Sigmoid colon (tissue), 7 donors: Measurements from ENCODE around the gene ERFE. TPM values are rescaled to one million over a fixed set of nuclear protein-coding genes. Genes with fewer than 3 reads are reported as not detected.
A peak's percentile ranks its signal among the peaks of the same experiment; 100 is the strongest.
"Not testable (repeated sequence)": the region's sequence is repeated elsewhere in the genome, so short reads cannot be mapped to it uniquely, and the experiment has no call there.

Source experiments
- DNase-seq: peaks from one replicate; pipeline ENCODE4 v3.0.0-alpha.2; 2019
- H3K27ac ChIP-seq, 4 donors: fragments of 200-600 bp; sonication (generic); one replicate each; pipeline ENCODE4 v1.5.1; 2016 to 2019; ENCODE audit warnings: mild to moderate bottlenecking in 1 of 4
- H3K27me3 ChIP-seq, 3 donors: fragments of 200-600 bp; sonication (generic); one replicate each; pipeline ENCODE4 v1.5.1; 2019; ENCODE audit warnings: mild to moderate bottlenecking in 1 of 3
- H3K36me3 ChIP-seq, 4 donors: fragments of 200-600 bp; sonication (generic); one replicate each; pipeline ENCODE4 v1.5.1; 2016 to 2019
- H3K4me1 ChIP-seq, 4 donors: fragments of 200-600 bp; sonication (generic); one replicate each; pipeline ENCODE4 v1.5.1; 2017 to 2019
- H3K4me3 ChIP-seq, 4 donors: fragments of 200-600 bp; sonication (generic); one replicate each; pipeline ENCODE4 v1.5.1; 2017 to 2019; ENCODE audit warnings: mild to moderate bottlenecking in 2 of 4, moderate library complexity in 1 of 4
- H3K9me3 ChIP-seq, 4 donors: fragments of 200-600 bp in 3 of 4; sonication (generic) in 3 of 4; one replicate each; pipeline versions ENCODE4 v1.5.1 to v1.6.1; 2013 to 2019
- CTCF ChIP-seq, 4 experiments: fragments of 450-650 bp in 3 of 4; fragments of 200-600 bp in 1 of 4; IDR thresholded peaks; one replicate each; pipeline ENCODE4 v1.5.1; 2016 to 2019; ENCODE audit warnings: antibody characterized with exemption in 4 of 4, mild to moderate bottlenecking in 3 of 4, moderate library complexity in 2 of 4
- EP300 ChIP-seq, 4 donors: sonication (generic); formaldehyde crosslinking; IDR thresholded peaks; one replicate each; pipeline ENCODE4 v1.6.1; 2017; ENCODE audit warnings: antibody characterized with exemption in 4 of 4
- POLR2A ChIP-seq, 2 donors: fragments of 450-650 bp; IDR thresholded peaks; one replicate each; pipeline ENCODE4 v1.6.1; 2016; ENCODE audit warnings: antibody characterized with exemption in 2 of 2, mild to moderate bottlenecking in 2 of 2, moderate library complexity in 2 of 2
- POLR2AphosphoS5 ChIP-seq, 4 donors: sonication (generic); formaldehyde crosslinking; IDR thresholded peaks; one replicate each; pipeline ENCODE4 v1.6.1; 2017; ENCODE audit warnings: antibody characterized with exemption in 4 of 4
- WGBS, 2 donors: extraction: QIAGEN DNeasy Blood & Tissue Kit; methylation state at CpG; one replicate each; pipeline ENCODE4 v1.1.7; 2013; 5-methylcytosine and 5-hydroxymethylcytosine counted together
- intact Hi-C: fragments of 100-400 bp; cut with DNase I; formaldehyde crosslinking; loops from one replicate; pipeline ENCODE4 v1.15.1; 2023
- polyA plus RNA-seq, 3 donors: library from polyadenylated mRNA; stranded (reverse); fragments of 200-250 nt; gene quantifications; one replicate each; pipeline ENCODE4 v1.2.3, GENCODE V29; 2013
- total RNA-seq, 4 donors: library from RNA; depleted of rRNA; stranded (reverse); fragments of >200 nt; gene quantifications; one replicate each; pipeline ENCODE4 v1.1.0, GENCODE V29; 2016
- donor health status: healthy with polysubstance abuse.
- donor health status: Bipolar disorder and iron deficiency.
- donor health status: healthy.

Gene ERFE
- total and polyA plus RNA-seq, 7 donors = 0.42 to 0.71 (median 0.49) TPM; not detected in 4

- H3K36me3 ChIP-seq = peaks cover 19 to 77% (median 30%) of the 10 kb centered on the region in 4 donors
- intact Hi-C loops = no loop called here
- DNase-seq = no peak
Observed at GRCh38 chr2:238170386-238171071, 11.8 kb downstream of the ERFE start.

GRCh38 chr2:238171072-238171431, 12.3 kb downstream of the ERFE start:
- DNase-seq, H3K27me3 ChIP-seq, H3K4me3 ChIP-seq, intact Hi-C loops, H3K9me3 ChIP-seq: not testable (repeated sequence)
- Histone ChIP-seq H3K4me1 (peaks cover 0 to 31% (median 28%) of the 10 kb centered on the region in 4 donors), H3K27ac (peak overlapping the region in 3 of 4 donors; percentile 68 to 76 (median 75)), H3K36me3 (peaks cover 19 to 80% (median 30%) of the 10 kb centered on the region in 4 donors)
- 79 to 86% methylated on average over 5 of the region's 5 CpGs for WGBS, 2 donors

More at GRCh38 chr2:238170386-238171071, 11.8 kb downstream of the ERFE start:
- H3K27me3 ChIP-seq = no peaks in the 10 kb centered on the region
- H3K9me3 ChIP-seq = no peaks in the 10 kb centered on the region
- WGBS, 2 donors = 91 to 92% methylated on average over 21 of the region's 21 CpGs
- peak overlapping the region in 3 of 4 donors; percentile 68 to 76 (median 75) for H3K27ac ChIP-seq
- peaks cover 0 to 31% (median 28%) of the 10 kb centered on the region in 4 donors for H3K4me1 ChIP-seq
- no peak overlapping the region for H3K4me3 ChIP-seq
- no peak for TF ChIP-seq POLR2AphosphoS5 (IDR thresholded peaks at IDR 0.05)
- no peak for TF ChIP-seq CTCF (IDR thresholded peaks at IDR 0.05)
- no peak for TF ChIP-seq EP300 (IDR thresholded peaks at IDR 0.05)
- no peak for TF ChIP-seq POLR2A (IDR thresholded peaks at IDR 0.05)

- H3K36me3 ChIP-seq = peaks cover 23 to 84% (median 32%) of the 10 kb centered on the region in 4 donors
- no peaks in the 10 kb centered on the region for H3K27me3 ChIP-seq
- WGBS, 2 donors = 95 to 96% methylated on average over 9 of the region's 9 CpGs
- DNase-seq = no peak
- peaks cover 0 to 31% (median 28%) of the 10 kb centered on the region in 4 donors for H3K4me1 ChIP-seq
- no peaks in the 10 kb centered on the region for H3K9me3 ChIP-seq
- H3K4me3 ChIP-seq = no peak overlapping the region
- peak overlapping the region in 1 of 4 donors; percentile 76 for H3K27ac ChIP-seq
- intact Hi-C loops = no loop called here
- TF ChIP-seq POLR2A (IDR thresholded peaks at IDR 0.05) (no peak), CTCF (IDR thresholded peaks at IDR 0.05) (no peak), POLR2AphosphoS5 (IDR thresholded peaks at IDR 0.05) (no peak), EP300 (IDR thresholded peaks at IDR 0.05) (no peak)
Observed at GRCh38 chr2:238171575-238172187, 12.9 kb downstream of the ERFE start.

- 92% methylated on average over 14 of the region's 14 CpGs for WGBS, 2 donors
- peaks cover 28 to 92% (median 33%) of the 10 kb centered on the region in 4 donors for H3K36me3 ChIP-seq
- H3K4me1 ChIP-seq = peaks cover 0 to 31% (median 28%) of the 10 kb centered on the region in 4 donors
- H3K27me3 ChIP-seq = no peaks in the 10 kb centered on the region
- no peak for DNase-seq
- intact Hi-C loops = no loop called here
- H3K9me3 ChIP-seq = no peaks in the 10 kb centered on the region
- H3K4me3 ChIP-seq = no peak overlapping the region
- H3K27ac ChIP-seq = no peak overlapping the region
- no peak for TF ChIP-seq EP300 (IDR thresholded peaks at IDR 0.05)
- no peak for TF ChIP-seq POLR2A (IDR thresholded peaks at IDR 0.05)
- no peak for TF ChIP-seq CTCF (IDR thresholded peaks at IDR 0.05)
- no peak for TF ChIP-seq POLR2AphosphoS5 (IDR thresholded peaks at IDR 0.05)
Observed at GRCh38 chr2:238172439-238172838, 13.7 kb downstream of the ERFE start.

- intact Hi-C loops = no loop called here
- TF ChIP-seq POLR2AphosphoS5 (IDR thresholded peaks at IDR 0.05) (no peak), POLR2A (IDR thresholded peaks at IDR 0.05) (no peak), EP300 (IDR thresholded peaks at IDR 0.05) (no peak), CTCF (IDR thresholded peaks at IDR 0.05) (no peak)
- DNase-seq = no peak
- Histone ChIP-seq H3K9me3 (no peaks in the 10 kb centered on the region), H3K4me1 (peaks cover 0 to 22% (median 22%) of the 10 kb centered on the region in 4 donors), H3K27me3 (no peaks in the 10 kb centered on the region), H3K36me3 (peaks cover 38 to 93% (median 40%) of the 10 kb centered on the region in 4 donors), H3K4me3 (no peak overlapping the region), H3K27ac (no peak overlapping the region)
- 92 to 95% methylated on average over 2 of the region's 2 CpGs for WGBS, 2 donors
Observed at GRCh38 chr2:238173692-238174091, 14.9 kb downstream of the ERFE start.
